Osteoblast (primary cell): ENCODE results near the gene SEZ6. TPM values are rescaled to one million over a fixed set of nuclear protein-coding genes. Genes with fewer than 3 reads are reported as not detected.

Experiments used
- DNase-seq: peaks from one replicate; pipeline ENCODE4 v3.0.0; 2011; ENCODE audit warnings: low spot score, mixed read lengths; ENCODE audit not compliant: insufficient read length; ENCODE audit errors: missing footprints
- H2AFZ ChIP-seq: 2 replicates; pipeline ENCODE4 v1.6.0; 2011; ENCODE audit warnings: mild to moderate bottlenecking, low read length
- H3K27ac ChIP-seq: 2 replicates; pipeline ENCODE4 v1.5.1; 2011; ENCODE audit warnings: mild to moderate bottlenecking, low read depth, low read length, moderate library complexity
- H3K27me3 ChIP-seq: 2 replicates; pipeline ENCODE4 v1.6.0; 2012; ENCODE audit warnings: mild to moderate bottlenecking, control low read depth, inconsistent platforms, low read length, moderate library complexity; ENCODE audit not compliant: insufficient read depth
- H3K36me3 ChIP-seq: 2 replicates; pipeline ENCODE4 v1.5.1; 2011; ENCODE audit warnings: mild to moderate bottlenecking, low read length, control low read depth, moderate library complexity; ENCODE audit not compliant: insufficient read depth
- H3K4me1 ChIP-seq: 2 replicates; pipeline ENCODE4 v1.5.1; 2011; ENCODE audit warnings: mild to moderate bottlenecking, low read length, control low read depth, moderate library complexity; ENCODE audit not compliant: insufficient read depth
- H3K4me2 ChIP-seq: 2 replicates; pipeline ENCODE4 v1.6.0; 2011; ENCODE audit warnings: mild to moderate bottlenecking, low read length; ENCODE audit not compliant: insufficient read depth
- H3K4me3 ChIP-seq: fragments of 200-600 bp; sonication (generic); 3 replicates; pipeline ENCODE4 v1.5.1; 2012; ENCODE audit warnings: mild to moderate bottlenecking, low read length, inconsistent platforms; ENCODE audit not compliant: insufficient read depth
- H3K79me2 ChIP-seq: 2 replicates; pipeline ENCODE4 v1.6.0; 2012; ENCODE audit warnings: mild to moderate bottlenecking, low read length, control low read depth, inconsistent platforms; ENCODE audit not compliant: insufficient read depth
- H3K9me3 ChIP-seq: 2 replicates; pipeline ENCODE4 v1.5.1; 2011; ENCODE audit warnings: low read depth, low read length, control low read depth
- H4K20me1 ChIP-seq: 2 replicates; pipeline ENCODE4 v1.6.0; 2012; ENCODE audit warnings: mild to moderate bottlenecking, low read length, control low read depth; ENCODE audit not compliant: insufficient read depth
- CTCF ChIP-seq: IDR thresholded peaks from 2 replicates; pipeline ENCODE4 v1.5.1; 2011; ENCODE audit warnings: mild to moderate bottlenecking, low read depth, low read length, moderate library complexity; ENCODE audit errors: extremely low read depth
- total RNA-seq: library from RNA; depleted of rRNA; stranded (reverse); fragments of >200 nt; gene quantifications from 2 replicates; pipeline ENCODE4 v1.2.3, GENCODE V29; 2012

The SEZ6 gene
- total RNA-seq, 1 donor = not detected

GRCh38 chr17:28906706-28907438 lies 99.0 kb downstream of the SEZ6 start:
- TF ChIP-seq CTCF = no peak
- Histone ChIP-seq H2AFZ (no peak overlapping the region), H3K27me3 (no peaks in the 10 kb centered on the region), H3K4me3 (no peak overlapping the region), H3K9me3 (no peaks in the 10 kb centered on the region), H4K20me1 (peaks cover 15% of the 10 kb centered on the region), H3K4me2 (no peak overlapping the region), H3K4me1 (peaks cover 19% of the 10 kb centered on the region), H3K27ac (no peak overlapping the region), H3K36me3 (peaks cover 66% of the 10 kb centered on the region), H3K79me2 (no peaks in the 10 kb centered on the region)
- DNase-seq = no peak

GRCh38 chr17:28906276-28906675 lies 99.6 kb downstream of the SEZ6 start:
- Histone ChIP-seq H3K9me3 (no peaks in the 10 kb centered on the region), H3K36me3 (peaks cover 60% of the 10 kb centered on the region), H3K4me1 (peaks cover 21% of the 10 kb centered on the region), H3K79me2 (no peaks in the 10 kb centered on the region), H2AFZ (no peak overlapping the region), H3K4me2 (no peak overlapping the region), H3K27ac (no peak overlapping the region), H3K4me3 (no peak overlapping the region), H4K20me1 (peaks cover 12% of the 10 kb centered on the region), H3K27me3 (no peaks in the 10 kb centered on the region)
- TF ChIP-seq CTCF = no peak
- no peak for DNase-seq

Other genes starting within 250 kb of the SEZ6 start
- 4.4 and 5.1 TPM in 2 replicates for gene FAM222B, start 163.2 kb downstream of the SEZ6 start, total RNA-seq
- gene ERAL1, start 151.0 kb downstream of the SEZ6 start, total RNA-seq = 28.9 and 30.4 TPM in 2 replicates
- 32.1 and 35.1 TPM in 2 replicates for gene FLOT2, start 108.3 kb downstream of the SEZ6 start, total RNA-seq
- gene DHRS13, start 103.0 kb downstream of the SEZ6 start, total RNA-seq = 4.7 and 6.2 TPM in 2 replicates
- gene PHF12, start 54.5 kb downstream of the SEZ6 start, total RNA-seq = 20.3 and 26.8 TPM in 2 replicates
- 1.4 and 1.8 TPM in 2 replicates for gene PIPOX, start 37.1 kb upstream of the SEZ6 start, total RNA-seq
- gene MYO18A, start 174.4 kb upstream of the SEZ6 start, total RNA-seq = 28.6 and 39.8 TPM in 2 replicates
- gene CRYBA1, start 240.8 kb upstream of the SEZ6 start, total RNA-seq = not detected in 2 replicates